ENCODE data around the gene IFT27.

Gene IFT27

GRCh38 chr22:36715647-36716046 lies 60.3 kb downstream of the IFT27 start:
- no peak for DNase-seq (ENCODE audit: low read depth)
- TF ChIP-seq CTCF (IDR thresholded peaks at IDR 0.05; ENCODE audit: insufficient read depth, low read depth, low read length, missing control alignments) = no peak
- H3K4me3 ChIP-seq (ENCODE audit: low read length) = no peak overlapping the region

GRCh38 chr22:36714110-36714509 lies 61.8 kb downstream of the IFT27 start:
- H3K4me3 ChIP-seq (ENCODE audit: low read length) = no peak overlapping the region
- no peak for TF ChIP-seq CTCF (IDR thresholded peaks at IDR 0.05; ENCODE audit: insufficient read depth, low read depth, low read length, missing control alignments)
- DNase-seq (ENCODE audit: low read depth) = no peak

- H3K4me3 ChIP-seq (ENCODE audit: low read length) = no peak overlapping the region
- no peak for TF ChIP-seq CTCF (IDR thresholded peaks at IDR 0.05; ENCODE audit: insufficient read depth, low read depth, low read length, missing control alignments)
- no peak for DNase-seq (ENCODE audit: low read depth)
These were observed 62.5 kb downstream of the IFT27 start for GRCh38 chr22:36713436-36713835.

Data from epithelial cell of esophagus (primary cell).